Measurements from ENCODE around the gene CD109.

DNA sequence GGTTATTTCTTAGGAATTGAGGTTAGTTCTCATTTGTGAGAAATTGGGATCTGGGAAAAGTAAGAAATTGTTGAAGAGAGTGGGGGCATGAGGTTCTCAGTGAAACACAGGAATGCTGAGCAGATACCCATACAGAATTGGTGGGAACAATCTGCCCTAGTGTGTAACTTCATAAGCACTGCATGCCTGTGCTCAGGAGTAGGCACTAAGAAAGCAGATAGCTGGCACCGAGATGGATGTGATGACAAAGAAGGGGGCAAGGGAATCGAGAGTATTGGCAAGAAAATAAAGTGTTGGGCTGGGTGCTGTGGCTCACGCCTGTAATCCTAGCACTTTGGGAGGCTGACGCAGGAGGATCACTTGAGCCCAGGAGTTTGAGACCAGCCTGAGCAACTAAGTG, 46.2 kb upstream of the CD109 start:
- TF ChIP-seq, protein P1, sequence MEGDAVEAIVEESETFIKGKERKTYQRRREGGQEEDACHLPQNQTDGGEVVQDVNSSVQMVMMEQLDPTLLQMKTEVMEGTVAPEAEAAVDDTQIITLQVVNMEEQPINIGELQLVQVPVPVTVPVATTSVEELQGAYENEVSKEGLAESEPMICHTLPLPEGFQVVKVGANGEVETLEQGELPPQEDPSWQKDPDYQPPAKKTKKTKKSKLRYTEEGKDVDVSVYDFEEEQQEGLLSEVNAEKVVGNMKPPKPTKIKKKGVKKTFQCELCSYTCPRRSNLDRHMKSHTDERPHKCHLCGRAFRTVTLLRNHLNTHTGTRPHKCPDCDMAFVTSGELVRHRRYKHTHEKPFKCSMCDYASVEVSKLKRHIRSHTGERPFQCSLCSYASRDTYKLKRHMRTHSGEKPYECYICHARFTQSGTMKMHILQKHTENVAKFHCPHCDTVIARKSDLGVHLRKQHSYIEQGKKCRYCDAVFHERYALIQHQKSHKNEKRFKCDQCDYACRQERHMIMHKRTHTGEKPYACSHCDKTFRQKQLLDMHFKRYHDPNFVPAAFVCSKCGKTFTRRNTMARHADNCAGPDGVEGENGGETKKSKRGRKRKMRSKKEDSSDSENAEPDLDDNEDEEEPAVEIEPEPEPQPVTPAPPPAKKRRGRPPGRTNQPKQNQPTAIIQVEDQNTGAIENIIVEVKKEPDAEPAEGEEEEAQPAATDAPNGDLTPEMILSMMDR (IDR thresholded peaks at IDR 0.05): no peak
- TF ChIP-seq POLR2A (IDR thresholded peaks at IDR 0.05): no peak
